Measurements from ENCODE around the gene PLA2G7.
"Not testable (repeated sequence)": the region's sequence is repeated elsewhere in the genome, so short reads cannot be mapped to it uniquely, and the experiment has no call there.

Gene PLA2G7

DNA sequence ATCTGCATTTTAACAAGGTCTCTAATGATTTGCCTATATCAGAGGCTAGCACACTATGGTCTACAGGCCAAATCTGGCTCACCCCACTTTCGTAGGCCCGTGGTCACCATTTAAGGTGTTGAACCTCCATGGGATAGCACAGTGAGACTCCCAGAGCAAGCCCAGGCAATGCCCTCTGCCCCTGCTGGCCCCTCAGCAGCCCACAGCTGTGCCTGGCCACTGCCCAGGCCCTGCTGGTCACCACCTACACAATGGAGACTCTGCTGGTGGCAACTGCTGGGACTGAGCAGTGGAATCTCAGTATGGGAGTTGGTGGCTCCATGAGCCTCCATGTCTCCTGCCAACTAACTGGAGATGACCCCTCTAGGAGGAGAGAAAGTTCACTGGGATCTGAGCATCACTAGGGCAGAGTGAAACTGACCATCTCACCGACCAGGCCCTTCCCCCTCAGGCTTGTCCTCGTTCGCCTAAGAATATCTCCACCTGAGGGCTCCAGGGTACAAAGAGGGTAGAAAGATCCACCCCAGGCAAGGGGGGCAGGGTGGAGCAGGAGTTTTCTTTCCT is 13.8 kb upstream of the PLA2G7 start:
- DNase-seq (ENCODE audit: low read depth in 2 of 2) = no peak

- DNase-seq (ENCODE audit: low read depth in 2 of 2) = no peak
Observed at GRCh38 chr6:46746696-46747095, 11.5 kb upstream of the PLA2G7 start, which contains the start of gene ANKRD66. TSS of gene ANKRD66 (plus strand) at chr6:46746933. CDS start at chr6:46751949, 5,016 bp downstream.

GRCh38 chr6:46745973-46746372 is 10.8 kb upstream of the PLA2G7 start:
- DNase-seq (ENCODE audit: low read depth in 2 of 2) = no peak

GRCh38 chr6:46744159-46744725 is 9.1 kb upstream of the PLA2G7 start:
- DNase-seq (ENCODE audit: low read depth in 2 of 2) = not testable (repeated sequence)

- DNase-seq (ENCODE audit: low read depth in 2 of 2) = no peak
Observed at GRCh38 chr6:46743425-46744158, 8.4 kb upstream of the PLA2G7 start.

DNA sequence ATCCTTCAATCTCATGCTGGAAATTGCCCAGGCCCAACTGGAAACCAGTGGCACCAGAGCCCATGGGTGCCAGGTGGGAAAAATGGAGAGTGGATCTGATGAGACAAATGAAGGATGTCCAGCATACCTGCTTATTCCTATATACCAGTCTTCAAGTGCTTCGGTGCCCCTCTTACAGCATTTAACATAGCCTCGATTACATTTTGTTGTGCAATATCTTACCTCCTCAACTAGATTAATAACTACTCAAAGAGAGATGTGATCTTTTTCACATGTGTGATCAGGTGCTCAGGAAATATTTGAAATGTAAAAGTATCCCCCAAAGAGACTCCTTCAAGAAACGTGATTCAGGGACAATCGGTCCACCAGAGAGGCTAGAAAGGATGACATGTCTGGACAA is 6.7 kb upstream of the PLA2G7 start:
- DNase-seq (ENCODE audit: low read depth in 2 of 2) = no peak

DNA sequence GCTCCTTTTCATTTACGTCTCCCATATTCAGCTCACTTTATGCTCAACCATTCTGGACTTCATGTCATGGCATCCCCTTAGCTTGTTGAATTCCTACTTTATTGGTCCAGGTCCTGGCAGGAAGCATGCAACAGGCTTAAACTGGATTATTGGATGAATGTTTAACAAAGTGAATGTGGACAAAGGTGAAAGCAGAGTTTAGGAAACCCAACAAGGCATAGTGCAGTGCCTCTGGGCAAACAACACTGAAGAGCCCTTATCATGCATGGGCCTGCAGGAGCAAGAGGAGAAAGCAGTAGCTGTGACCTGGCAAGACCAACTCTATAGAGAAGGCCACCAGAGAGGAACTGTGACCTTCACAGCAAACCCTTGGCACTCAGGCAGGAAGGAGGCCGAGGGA is 6.3 kb upstream of the PLA2G7 start:
- DNase-seq (ENCODE audit: low read depth in 2 of 2) = no peak

GRCh38 chr6:46736906-46737305 is 1.7 kb upstream of the PLA2G7 start:
- DNase-seq (ENCODE audit: low read depth in 2 of 2) = no peak

DNA sequence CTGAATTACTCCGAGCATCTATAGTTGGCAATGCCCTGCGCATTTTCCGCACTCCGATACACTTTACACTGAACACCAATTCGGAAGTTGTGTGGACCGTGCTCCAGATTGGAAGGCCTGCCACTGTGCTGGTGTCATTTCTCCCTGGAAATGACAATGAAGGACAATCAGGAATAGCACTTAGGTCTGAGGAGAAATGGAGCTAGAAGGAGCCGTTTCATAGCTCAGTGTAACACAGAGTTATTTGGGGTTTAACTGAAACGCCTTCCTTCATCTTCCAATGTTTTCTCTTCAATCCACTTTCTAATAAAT is 501 bp upstream of the PLA2G7 start:
- no peak for DNase-seq (ENCODE audit: low read depth in 2 of 2)

DNA sequence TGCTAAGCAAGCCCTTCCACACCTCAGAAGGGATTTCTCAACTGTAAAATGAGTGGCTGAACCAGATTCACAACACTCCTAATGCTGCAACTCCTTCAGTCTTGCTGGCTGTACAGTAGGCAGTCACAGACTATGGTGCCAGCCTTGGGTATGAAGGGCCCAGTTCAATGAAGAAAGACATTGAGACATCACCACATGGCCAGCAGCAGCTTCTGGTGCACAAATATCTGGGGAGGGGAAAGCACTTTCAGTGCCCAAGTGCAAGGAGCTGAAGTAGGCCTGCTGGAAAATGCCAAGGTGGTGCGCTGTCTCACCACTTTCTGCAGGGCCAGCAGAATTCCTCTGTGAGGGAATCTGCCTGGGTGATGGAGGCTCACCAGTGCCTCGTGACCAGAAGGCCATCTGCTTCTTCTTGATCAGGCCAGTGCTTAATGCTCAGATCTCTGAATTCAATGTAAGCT is 1.8 kb downstream of the PLA2G7 start:
- no peak for DNase-seq (ENCODE audit: low read depth in 2 of 2)

- DNase-seq (ENCODE audit: low read depth in 2 of 2) = no peak
Observed at GRCh38 chr6:46730921-46731461, 4.2 kb downstream of the PLA2G7 start.

DNA sequence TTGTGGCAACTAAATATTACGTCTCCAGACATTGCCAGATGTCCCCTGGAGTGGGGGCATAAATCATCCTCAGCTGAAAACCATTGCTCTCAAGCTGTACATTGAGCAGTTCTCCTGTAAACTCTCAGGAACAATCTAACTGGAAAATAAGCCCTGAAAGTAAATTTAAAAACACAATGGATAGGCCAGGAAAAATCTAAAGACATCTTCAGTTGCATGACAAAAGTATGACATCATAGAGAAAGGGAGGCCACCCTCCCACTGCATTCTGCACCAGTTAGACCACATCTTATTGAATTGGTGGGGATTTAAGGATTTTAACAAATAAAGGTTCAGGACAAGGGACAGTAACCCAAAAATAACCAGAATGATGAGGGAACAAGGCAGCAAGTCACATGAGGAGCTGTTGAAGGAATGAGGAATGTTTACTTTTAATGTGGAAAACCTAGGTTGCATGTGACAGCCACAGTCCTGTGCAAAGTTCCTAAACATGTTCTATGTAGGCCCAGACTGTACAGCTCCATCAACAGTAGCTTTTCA is 5.3 kb downstream of the PLA2G7 start:
- no peak for DNase-seq (ENCODE audit: low read depth in 2 of 2)

DNA sequence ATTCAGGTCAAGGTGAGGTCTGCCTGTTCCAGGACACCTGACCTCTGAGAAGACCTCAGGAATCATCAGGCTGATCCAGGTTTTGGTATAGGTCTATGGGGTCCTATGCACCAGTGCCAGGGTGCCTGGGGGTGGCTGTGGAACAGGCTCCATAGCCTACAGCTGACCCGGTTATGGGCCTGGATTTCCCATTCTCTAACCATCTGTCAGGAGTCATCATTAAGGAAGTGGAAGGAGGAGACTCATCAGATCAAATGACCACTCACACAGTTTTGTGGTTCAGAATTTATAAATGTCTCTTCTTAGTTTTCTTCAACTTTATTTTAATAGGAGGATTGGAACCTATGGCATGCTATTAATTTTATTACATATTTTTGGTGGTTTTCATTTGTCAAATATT is 14.8 kb downstream of the PLA2G7 start:
- DNase-seq (ENCODE audit: low read depth in 2 of 2) = no peak

GRCh38 chr6:46719099-46719498 is 16.1 kb downstream of the PLA2G7 start:
- no peak for DNase-seq (ENCODE audit: low read depth in 2 of 2)

DNA sequence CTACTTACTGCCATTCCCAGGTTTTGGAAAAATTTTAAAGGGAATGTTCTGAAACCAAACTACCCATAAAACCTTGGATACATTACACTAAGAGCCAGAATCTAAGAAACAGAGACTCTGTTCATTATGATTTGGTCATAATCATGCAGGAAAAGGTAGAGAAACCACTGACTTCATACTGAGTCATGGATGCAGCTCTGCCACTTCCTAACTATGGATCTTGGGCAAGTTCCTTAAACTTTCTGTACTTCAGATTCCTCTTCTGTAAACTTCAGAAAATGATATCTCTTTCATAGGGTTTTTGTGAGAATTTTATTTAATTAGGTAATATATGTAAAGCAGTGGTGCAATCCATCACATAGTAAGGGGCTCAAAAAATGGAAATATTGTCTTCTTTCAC is 20.0 kb downstream of the PLA2G7 start:
- DNase-seq (ENCODE audit: low read depth in 2 of 2) = no peak

DNA sequence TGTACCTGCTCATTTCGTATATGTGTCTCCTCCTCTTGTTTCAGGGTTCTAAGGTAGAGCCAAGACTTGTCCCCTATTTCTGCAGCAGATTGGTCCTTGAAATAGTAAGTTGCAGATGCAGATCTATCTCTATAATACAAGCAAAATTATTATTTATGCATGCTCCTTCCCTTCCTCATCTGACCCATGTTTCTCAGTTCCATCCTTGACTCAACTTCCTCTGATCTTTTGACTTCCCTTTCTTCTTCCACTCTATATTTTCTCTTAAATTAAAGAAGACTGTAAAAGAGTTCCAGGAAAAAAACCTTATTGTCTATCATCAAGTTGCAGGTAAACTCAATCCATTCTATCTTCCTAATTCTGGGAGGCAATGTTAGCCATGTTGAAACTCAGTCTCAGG is 23.7 kb downstream of the PLA2G7 start:
- no peak for DNase-seq (ENCODE audit: low read depth in 2 of 2)

- DNase-seq (ENCODE audit: low read depth in 2 of 2) = no peak
Observed at GRCh38 chr6:46706464-46706863, 28.7 kb downstream of the PLA2G7 start.

DNA sequence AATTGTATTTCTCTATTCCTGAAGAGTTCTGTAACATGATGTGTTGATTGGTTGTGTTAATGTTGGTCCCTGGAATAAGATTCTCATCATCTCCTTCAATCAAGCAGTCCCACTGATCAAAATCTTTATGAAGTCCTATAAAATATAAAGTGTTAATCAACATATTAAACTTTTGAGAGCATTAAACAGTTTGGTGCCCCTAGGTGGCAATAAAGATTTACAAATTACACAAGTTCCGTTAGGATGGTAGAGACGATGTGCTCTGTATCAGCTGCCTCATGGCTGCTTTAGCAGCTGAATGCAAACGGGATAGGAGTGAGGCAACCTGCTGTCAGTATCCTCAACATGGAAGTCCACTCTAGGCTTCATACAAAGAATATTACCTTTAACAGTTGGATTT is 30.6 kb downstream of the PLA2G7 start:
- DNase-seq (ENCODE audit: low read depth in 2 of 2) = no peak

DNA sequence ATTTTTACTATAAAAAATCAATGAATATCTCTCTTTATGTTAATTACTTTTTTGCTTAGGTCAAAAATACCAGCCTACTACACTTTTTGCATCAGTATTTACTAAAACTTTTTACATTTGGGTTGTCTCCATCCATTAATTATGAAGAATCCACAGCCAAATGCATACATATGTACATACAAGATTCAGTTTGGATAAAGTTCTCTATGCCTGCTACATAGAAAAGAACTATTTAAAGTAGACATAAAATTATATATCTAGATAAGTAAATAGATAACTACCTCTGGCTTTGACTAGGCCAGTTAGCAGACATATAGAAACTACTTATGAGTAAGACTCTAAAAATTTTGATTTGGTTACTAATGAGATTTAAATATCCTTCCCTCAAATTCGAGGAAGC is 35.2 kb downstream of the PLA2G7 start:
- no peak for DNase-seq (ENCODE audit: low read depth in 2 of 2)

- no peak for DNase-seq (ENCODE audit: low read depth in 2 of 2)
Observed at GRCh38 chr6:46690911-46691451, 44.2 kb downstream of the PLA2G7 start.

- DNase-seq (ENCODE audit: low read depth in 2 of 2) = no peak
Observed at GRCh38 chr6:46690141-46690755, 44.9 kb downstream of the PLA2G7 start.

GRCh38 chr6:46689657-46690056 is 45.5 kb downstream of the PLA2G7 start:
- DNase-seq (ENCODE audit: low read depth in 2 of 2) = no peak

Measured in activated CD8-positive, alpha-beta memory T cell treated with anti-CD3 and anti-CD28 coated beads for 4 hours (primary cell).